HG03469 (cell line): ENCODE measurements around the gene TMEM229B.

Experiments used
- ATAC-seq: cut with Tn5 transposase; IDR thresholded peaks from one replicate; pipeline ENCODE4 v1.9.1; 2021; ENCODE audit warnings: mild to moderate bottlenecking, moderate library complexity, moderate number of reproducible peaks; ENCODE audit not compliant: unreplicated experiment

The TMEM229B gene

GRCh38 chr14:67426161-67426560 lies 62.4 kb downstream of the TMEM229B start:
- no peak for ATAC-seq

DNA sequence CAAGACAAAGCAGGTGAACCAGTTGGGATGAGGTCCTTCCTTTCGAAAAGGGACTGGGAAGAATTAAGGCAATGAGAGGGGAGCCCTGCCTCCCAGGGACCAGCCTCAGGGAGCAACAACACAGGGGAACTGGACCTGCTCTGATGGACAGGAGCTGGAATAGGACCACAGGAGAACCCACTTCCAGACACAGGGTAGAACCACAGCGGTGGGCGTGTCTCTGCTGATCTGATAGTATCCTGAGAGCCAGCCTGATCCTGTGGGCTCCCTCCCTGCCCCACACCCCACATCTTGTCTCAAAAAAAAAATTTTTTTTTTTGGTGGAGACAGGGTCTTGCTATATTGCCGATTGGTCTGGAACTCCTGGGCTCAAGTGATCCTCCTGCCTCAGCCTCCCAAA lies 62.9 kb downstream of the TMEM229B start:
- ATAC-seq, result no peak

DNA sequence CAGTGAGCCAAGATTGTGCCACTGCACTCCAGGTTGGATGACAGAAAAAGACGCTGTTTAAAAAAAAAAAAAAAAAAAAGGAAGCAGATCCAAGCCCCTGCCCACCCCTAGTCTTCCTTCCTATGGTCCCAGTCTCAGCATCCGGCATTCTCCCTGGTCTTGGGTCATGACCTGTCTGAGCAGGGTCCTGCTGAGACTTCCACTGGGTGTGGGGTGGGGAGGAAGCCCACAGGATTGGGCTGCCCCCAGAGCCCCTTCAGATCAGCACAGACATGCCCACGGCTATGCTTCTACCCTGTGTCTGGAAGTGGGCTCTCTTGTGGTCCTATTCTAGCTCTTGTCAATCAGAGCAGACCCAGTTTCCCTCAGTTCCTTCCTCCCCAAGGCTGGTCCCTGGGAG lies 64.0 kb downstream of the TMEM229B start:
- no peak for ATAC-seq

GRCh38 chr14:67423424-67423823 lies 65.1 kb downstream of the TMEM229B start:
- no peak for ATAC-seq

- no peak for ATAC-seq
These were observed 66.9 kb downstream of the TMEM229B start for GRCh38 chr14:67421356-67422224.
